Skeletal muscle tissue (tissue), 4 donors: ENCODE data around the gene FOSL1. TPM values are rescaled to one million over a fixed set of nuclear protein-coding genes. Genes with fewer than 3 reads are reported as not detected.
A peak's percentile ranks its signal among the peaks of the same experiment; 100 is the strongest.

Experiments used
- H3K27ac ChIP-seq: one replicate; pipeline ENCODE4 v1.7.0; 2013; ENCODE audit warnings: mild to moderate bottlenecking, low read depth, low read length, inconsistent platforms
- H3K27me3 ChIP-seq, 3 donors: one replicate each; pipeline ENCODE4 v1.7.0; 2013; ENCODE audit warnings: low read length in 3 of 3; ENCODE audit not compliant: control insufficient read depth in 3 of 3, insufficient read depth in 3 of 3
- H3K36me3 ChIP-seq, 3 donors: one replicate each; pipeline ENCODE4 v1.7.0; 2013; ENCODE audit warnings: low read length in 3 of 3; ENCODE audit not compliant: control insufficient read depth in 3 of 3, insufficient read depth in 3 of 3
- H3K4me1 ChIP-seq, 3 donors: one replicate each; pipeline ENCODE4 v1.7.0; 2013; ENCODE audit warnings: low read length in 3 of 3, mild to moderate bottlenecking in 3 of 3; ENCODE audit not compliant: control insufficient read depth in 3 of 3, insufficient read depth in 3 of 3
- H3K4me3 ChIP-seq, 3 donors: one replicate each; pipeline ENCODE4 v1.7.0; 2013; ENCODE audit warnings: low read length in 3 of 3
- H3K9ac ChIP-seq, 3 donors: one replicate each; pipeline ENCODE4 v1.7.0; 2013; ENCODE audit warnings: low read length in 3 of 3, mild to moderate bottlenecking in 3 of 3, moderate library complexity in 2 of 3, low read depth in 1 of 3
- H3K9me3 ChIP-seq, 3 donors: one replicate each; pipeline ENCODE4 v1.7.0; 2013; ENCODE audit warnings: low read length in 3 of 3; ENCODE audit not compliant: control insufficient read depth in 3 of 3
- total RNA-seq: library from RNA; depleted of rRNA; stranded (reverse); fragments of >200 nt; gene quantifications from one replicate; pipeline ENCODE4 v1.2.3, GENCODE V29; 2014
- donor health status: Osteomylitis.

The FOSL1 gene
- total RNA-seq, 1 donor from 2014 or later, result not detected

DNA sequence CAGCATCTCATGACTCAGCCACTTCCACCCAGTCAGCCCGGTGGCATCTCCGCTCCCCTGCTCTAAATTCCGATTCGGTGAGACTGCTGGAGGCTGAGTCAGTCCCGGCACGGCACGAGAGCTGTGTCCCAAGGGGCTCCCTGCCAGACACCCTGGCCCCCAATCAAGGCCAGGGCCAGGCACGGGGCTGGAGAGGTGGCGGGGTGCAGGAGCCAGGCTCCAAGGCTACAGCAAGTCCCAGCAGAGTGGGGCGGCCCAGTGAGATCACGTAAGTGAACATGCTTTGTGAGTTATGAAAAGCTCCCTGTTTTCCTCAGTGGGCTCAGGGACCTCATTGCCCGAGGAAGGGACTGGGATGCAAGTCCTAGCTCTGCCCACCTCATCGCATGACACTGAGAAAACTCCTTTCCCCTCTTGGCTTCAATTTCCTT is 15.6 kb upstream of the FOSL1 start:
- peak overlapping the region; percentile 97 for H3K27ac ChIP-seq
- H3K4me3 ChIP-seq, result peak overlapping the region; percentile 38 to 56 (median 56)
- H3K36me3 ChIP-seq, result peaks cover 3 to 15% (median 9%) of the 10 kb centered on the region in 3 donors
- peaks cover 0 to 8% (median 0%) of the 10 kb centered on the region in 3 donors for H3K27me3 ChIP-seq
- H3K9ac ChIP-seq, result peak overlapping the region; percentile 61 to 77 (median 72)
- H3K9me3 ChIP-seq, result no peaks in the 10 kb centered on the region
- H3K4me1 ChIP-seq, result peaks cover 60 to 79% (median 63%) of the 10 kb centered on the region in 3 donors

DNA sequence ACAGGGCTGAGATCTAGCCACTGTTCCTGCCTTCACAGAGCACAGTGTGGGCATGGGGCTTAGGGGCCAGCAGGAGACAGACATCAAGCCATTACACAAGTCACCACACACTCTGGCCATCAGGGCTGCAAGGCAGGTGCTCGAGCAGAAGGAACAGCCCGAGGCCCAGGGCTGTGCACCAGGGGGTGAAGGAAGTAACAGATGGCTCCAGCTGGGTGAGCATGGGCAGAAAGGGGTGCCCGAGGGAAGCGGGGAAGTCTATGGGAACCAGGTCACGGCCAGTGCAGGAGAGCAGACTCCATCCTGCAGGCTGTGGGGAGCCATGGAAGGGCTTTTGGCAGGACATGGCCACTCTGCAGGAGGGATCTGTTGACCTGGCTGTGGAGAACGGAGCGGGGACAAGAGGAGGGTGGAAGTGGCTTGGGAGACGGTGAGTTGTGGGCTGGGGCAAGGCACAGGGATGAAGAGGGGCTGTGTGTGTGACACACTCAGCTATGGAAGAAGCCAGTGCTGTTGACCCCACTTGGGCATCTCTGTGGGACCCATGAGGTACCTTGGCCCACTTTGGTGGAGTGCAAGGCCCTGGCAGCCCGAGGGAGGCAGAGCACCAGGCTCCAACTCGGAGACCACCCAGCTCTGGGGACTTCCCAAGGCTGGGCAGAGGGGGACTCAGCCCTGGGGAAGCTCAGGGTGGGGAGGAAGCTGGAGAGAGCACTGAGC is 15.1 kb upstream of the FOSL1 start:
- H3K4me1 ChIP-seq, result peaks cover 54 to 73% (median 57%) of the 10 kb centered on the region in 3 donors
- H3K27me3 ChIP-seq, result peaks cover 0 to 8% (median 0%) of the 10 kb centered on the region in 3 donors
- H3K36me3 ChIP-seq, result peaks cover 0 to 10% (median 6%) of the 10 kb centered on the region in 3 donors
- peak overlapping the region; percentile 10 to 56 (median 56) for H3K4me3 ChIP-seq
- H3K9me3 ChIP-seq, result no peaks in the 10 kb centered on the region
- H3K9ac ChIP-seq, result peak overlapping the region; percentile 61 to 77 (median 72)
- peak overlapping the region; percentile 97 for H3K27ac ChIP-seq

DNA sequence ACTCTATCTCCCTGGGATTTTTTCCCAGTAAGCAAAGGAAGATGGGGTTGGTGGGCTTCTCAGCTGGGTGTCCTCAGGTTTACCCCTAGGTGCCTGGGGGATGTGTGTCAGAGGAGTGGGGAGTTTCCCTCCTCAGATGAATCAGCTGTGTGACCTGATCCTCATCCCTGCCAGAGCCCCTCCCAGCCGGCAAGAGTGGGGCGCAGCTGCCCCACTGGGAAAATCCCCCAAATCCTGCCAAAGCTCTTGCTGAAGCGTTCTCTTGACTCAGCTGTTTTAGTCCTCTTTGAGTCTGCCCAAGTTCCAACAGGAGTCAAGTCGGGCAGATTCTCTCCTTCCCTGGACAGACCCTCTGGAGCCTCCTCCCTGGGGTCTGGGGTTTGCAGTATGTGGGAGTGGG is 12.7 kb upstream of the FOSL1 start:
- peak overlapping the region; percentile 34 for H3K27ac ChIP-seq

DNA sequence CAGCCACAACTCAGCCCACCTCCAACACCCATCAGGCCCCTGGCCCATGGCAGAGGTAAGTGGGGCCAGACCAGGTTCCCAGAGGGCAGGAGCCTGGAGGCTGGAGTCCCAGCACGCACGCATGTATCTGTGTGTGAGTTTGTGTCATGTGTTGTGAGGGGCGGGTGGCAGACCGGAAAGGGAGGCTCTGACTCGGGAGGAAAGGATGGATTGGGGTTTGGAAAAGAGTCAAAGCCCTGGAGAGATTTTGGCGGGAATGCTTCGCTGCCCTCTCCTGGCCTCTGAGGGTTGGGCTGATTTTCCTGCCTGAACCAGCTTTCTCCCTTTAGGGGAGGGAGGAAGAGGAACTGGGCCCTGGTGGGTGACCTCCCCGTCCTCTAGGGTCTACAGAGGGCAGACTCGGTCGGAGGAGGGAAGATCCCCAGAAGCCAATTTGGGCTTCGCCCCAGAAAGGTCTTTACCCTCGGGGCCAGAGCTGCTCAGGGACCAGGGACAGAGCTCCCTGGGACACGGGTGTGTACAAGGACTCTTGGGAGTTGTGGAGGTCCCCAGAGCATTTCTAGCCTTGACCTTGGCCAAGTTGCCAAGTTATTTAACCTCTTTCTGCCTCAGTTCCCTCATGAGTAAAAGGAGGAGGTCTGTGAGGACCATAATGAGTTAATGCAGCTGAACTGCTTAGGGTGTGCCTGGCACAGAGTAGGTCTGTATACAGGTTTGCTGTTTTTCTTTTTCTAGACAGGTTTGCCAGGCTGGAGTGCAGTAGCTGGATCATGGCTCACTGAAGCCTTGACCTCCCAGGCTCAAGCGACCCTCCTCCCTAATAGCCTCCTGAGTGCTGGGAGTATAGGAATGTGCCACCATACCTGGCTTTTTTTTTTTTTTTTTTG is 11.7 kb upstream of the FOSL1 start:
- H3K27me3 ChIP-seq, result peaks cover 0 to 18% (median 0%) of the 10 kb centered on the region in 3 donors
- H3K4me3 ChIP-seq, result no peak overlapping the region
- peaks cover 0 to 2% (median 1%) of the 10 kb centered on the region in 3 donors for H3K36me3 ChIP-seq
- peak overlapping the region in 2 of 3 donors; percentile 12 to 40 for H3K9ac ChIP-seq
- peak overlapping the region; percentile 25 for H3K27ac ChIP-seq
- H3K4me1 ChIP-seq, result peaks cover 35 to 51% (median 38%) of the 10 kb centered on the region in 3 donors
- H3K9me3 ChIP-seq, result no peaks in the 10 kb centered on the region

More for the DNA sequence above, 12.7 kb upstream of the FOSL1 start:
- H3K9me3 ChIP-seq, result no peaks in the 10 kb centered on the region
- H3K36me3 ChIP-seq, result peaks cover 0 to 8% (median 6%) of the 10 kb centered on the region in 3 donors
- H3K4me3 ChIP-seq, result no peak overlapping the region
- H3K27me3 ChIP-seq, result peaks cover 0 to 15% (median 0%) of the 10 kb centered on the region in 3 donors
- peaks cover 44 to 60% (median 47%) of the 10 kb centered on the region in 3 donors for H3K4me1 ChIP-seq
- H3K9ac ChIP-seq, result no peak overlapping the region

DNA sequence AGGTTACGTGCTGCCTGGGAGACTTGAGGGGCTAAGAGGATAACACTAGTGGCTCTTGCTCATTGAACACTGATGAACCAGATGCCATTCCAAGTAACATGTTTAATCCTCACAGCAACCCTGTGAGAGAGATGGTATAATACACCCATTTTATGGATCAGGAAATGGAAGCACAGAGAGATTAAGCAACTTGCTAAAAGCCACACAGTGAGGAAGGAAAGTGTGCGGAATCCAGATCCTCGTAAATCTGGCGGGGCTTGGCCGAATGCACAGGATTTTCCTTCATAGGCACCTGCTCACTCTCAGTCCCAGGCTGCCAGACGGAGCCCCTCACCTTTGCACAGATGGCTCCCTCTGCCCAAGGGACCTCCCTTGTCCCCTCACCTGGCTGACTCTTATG is 7.7 kb upstream of the FOSL1 start:
- Histone ChIP-seq H3K4me1 (peaks cover 12 to 20% (median 13%) of the 10 kb centered on the region in 3 donors), H3K27ac (no peak overlapping the region), H3K36me3 (no peaks in the 10 kb centered on the region), H3K9me3 (no peaks in the 10 kb centered on the region), H3K27me3 (peaks cover 0 to 18% (median 0%) of the 10 kb centered on the region in 3 donors), H3K9ac (no peak overlapping the region), H3K4me3 (no peak overlapping the region)

DNA sequence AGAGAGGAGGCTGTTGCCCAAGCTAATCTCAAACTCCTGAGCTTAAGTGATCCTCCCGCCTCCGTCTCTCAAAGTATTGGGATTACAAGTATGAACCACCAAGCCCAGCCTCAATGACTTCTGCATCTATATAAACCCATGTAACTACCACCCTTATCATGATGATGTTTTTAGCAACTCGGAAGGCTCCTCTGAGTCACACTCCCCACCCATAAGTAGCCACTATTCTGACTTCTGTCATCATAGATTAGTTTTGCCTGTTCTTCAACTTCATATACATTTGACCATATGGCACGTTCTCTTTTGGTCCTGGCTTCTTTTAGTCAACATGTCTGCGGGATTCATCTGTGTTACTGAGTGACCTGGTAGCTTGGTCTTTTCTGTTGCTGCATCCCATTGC is 6.4 kb upstream of the FOSL1 start:
- Histone ChIP-seq H3K27ac (no peak overlapping the region), H3K4me1 (peaks cover 3 to 7% (median 4%) of the 10 kb centered on the region in 3 donors), H3K4me3 (no peak overlapping the region), H3K9ac (no peak overlapping the region), H3K27me3 (peaks cover 0 to 15% (median 0%) of the 10 kb centered on the region in 3 donors), H3K36me3 (no peaks in the 10 kb centered on the region), H3K9me3 (no peaks in the 10 kb centered on the region)

DNA sequence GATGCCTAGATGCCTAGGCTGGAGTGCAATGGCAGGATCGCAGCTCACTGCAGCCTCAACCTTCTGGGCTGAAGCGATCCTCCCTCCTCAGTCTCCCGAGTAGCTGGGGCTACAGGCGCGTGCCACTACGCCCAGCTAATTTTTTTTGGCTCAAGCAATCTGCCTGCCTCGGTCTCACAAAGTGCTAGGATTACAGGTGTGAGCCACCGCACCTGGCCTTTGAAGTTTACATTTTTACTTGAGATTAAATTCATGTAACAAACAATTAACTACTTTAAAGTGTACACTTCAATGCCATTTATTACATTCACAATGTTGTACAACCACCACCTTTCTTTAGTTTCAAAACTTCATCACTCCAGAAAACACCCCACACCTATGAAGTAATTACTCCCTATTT is 3.5 kb upstream of the FOSL1 start:
- Histone ChIP-seq H3K4me1 (peaks cover 6 to 9% (median 9%) of the 10 kb centered on the region in 3 donors), H3K36me3 (no peaks in the 10 kb centered on the region), H3K9me3 (no peaks in the 10 kb centered on the region), H3K4me3 (no peak overlapping the region), H3K9ac (no peak overlapping the region), H3K27ac (no peak overlapping the region), H3K27me3 (peaks cover 4 to 18% (median 10%) of the 10 kb centered on the region in 3 donors)

DNA sequence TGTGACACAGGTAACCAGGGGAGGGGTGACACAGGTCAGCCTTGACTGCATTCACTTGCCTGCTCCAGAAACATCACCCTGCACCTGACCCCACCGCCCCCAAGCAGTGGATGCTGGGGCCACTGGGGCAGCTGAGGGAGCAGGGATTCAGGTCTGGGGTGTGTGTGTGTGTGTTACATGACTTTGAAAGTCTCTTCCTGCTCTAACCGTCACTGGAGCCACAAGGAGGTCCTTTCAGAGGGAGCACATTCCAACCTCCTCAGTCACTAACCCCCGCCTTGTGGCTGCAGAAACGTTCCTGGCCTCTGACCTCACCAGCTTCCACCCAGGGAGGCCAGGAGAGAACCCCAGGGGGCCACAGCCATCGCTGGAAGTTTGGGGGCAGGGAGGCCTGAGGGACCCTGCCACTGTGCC is 2.9 kb upstream of the FOSL1 start:
- H3K4me1 ChIP-seq, result peaks cover 6 to 9% (median 9%) of the 10 kb centered on the region in 3 donors
- H3K27ac ChIP-seq, result no peak overlapping the region
- no peak overlapping the region for H3K4me3 ChIP-seq
- H3K9ac ChIP-seq, result no peak overlapping the region
- H3K27me3 ChIP-seq, result peaks cover 4 to 16% (median 13%) of the 10 kb centered on the region in 3 donors
- H3K9me3 ChIP-seq, result no peaks in the 10 kb centered on the region
- H3K36me3 ChIP-seq, result no peaks in the 10 kb centered on the region

DNA sequence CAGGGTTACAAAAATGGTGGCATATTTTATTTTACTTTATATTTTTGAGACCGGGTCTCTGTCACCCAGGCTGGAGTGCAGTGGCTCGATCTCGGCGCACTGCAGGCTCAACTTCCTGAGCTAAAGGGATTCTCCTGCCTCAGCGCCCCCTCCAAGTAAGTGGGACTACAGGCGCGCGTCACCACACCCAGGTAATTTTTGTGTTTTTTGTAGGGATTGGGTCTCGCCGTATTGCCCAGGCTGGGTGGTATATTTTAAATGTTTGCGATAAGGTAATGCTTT is 652 bp upstream of the FOSL1 start:
- Histone ChIP-seq H3K9ac (peak overlapping the region in 1 of 3 donors; percentile 1), H3K27me3 (peaks cover 4 to 13% (median 11%) of the 10 kb centered on the region in 3 donors), H3K36me3 (no peaks in the 10 kb centered on the region), H3K4me3 (peak overlapping the region in 2 of 3 donors; percentile 14 to 69), H3K4me1 (peaks cover 6 to 9% (median 9%) of the 10 kb centered on the region in 3 donors), H3K9me3 (no peaks in the 10 kb centered on the region), H3K27ac (no peak overlapping the region)
